Measurements from ENCODE around the gene NKAP. TPM values are rescaled to one million over a fixed set of nuclear protein-coding genes. Genes with fewer than 3 reads are reported as not detected.

The NKAP gene
- total RNA-seq, 4 donors from 2014 or later: 5.2 to 11.4 (median 9.7) TPM

GRCh38 chrX:119880552-119881437, 62.8 kb downstream of the NKAP start:
- H3K36me3 ChIP-seq: peaks cover 0 to 18% (median 0%) of the 10 kb centered on the region in 3 donors
- H3K4me1 ChIP-seq: no peaks in the 10 kb centered on the region
- H3K4me3 ChIP-seq: no peak overlapping the region
- 57 to 68% methylated on average over 10 to 11 of the region's 11 CpGs for WGBS, 2 donors
- TF ChIP-seq, protein P1, sequence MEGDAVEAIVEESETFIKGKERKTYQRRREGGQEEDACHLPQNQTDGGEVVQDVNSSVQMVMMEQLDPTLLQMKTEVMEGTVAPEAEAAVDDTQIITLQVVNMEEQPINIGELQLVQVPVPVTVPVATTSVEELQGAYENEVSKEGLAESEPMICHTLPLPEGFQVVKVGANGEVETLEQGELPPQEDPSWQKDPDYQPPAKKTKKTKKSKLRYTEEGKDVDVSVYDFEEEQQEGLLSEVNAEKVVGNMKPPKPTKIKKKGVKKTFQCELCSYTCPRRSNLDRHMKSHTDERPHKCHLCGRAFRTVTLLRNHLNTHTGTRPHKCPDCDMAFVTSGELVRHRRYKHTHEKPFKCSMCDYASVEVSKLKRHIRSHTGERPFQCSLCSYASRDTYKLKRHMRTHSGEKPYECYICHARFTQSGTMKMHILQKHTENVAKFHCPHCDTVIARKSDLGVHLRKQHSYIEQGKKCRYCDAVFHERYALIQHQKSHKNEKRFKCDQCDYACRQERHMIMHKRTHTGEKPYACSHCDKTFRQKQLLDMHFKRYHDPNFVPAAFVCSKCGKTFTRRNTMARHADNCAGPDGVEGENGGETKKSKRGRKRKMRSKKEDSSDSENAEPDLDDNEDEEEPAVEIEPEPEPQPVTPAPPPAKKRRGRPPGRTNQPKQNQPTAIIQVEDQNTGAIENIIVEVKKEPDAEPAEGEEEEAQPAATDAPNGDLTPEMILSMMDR (IDR thresholded peaks at IDR 0.05): peak; percentile 36 to 52 (median 41)
- no peak for TF ChIP-seq EP300 (IDR thresholded peaks at IDR 0.05)
- no peaks in the 10 kb centered on the region for H3K27me3 ChIP-seq
- H3K27ac ChIP-seq: no peak overlapping the region
- no peaks in the 10 kb centered on the region for H3K9me3 ChIP-seq
- peak in 1 of 2 donors; percentile 9 for DNase-seq (ENCODE audit: low spot score in 2 of 2)

DNA sequence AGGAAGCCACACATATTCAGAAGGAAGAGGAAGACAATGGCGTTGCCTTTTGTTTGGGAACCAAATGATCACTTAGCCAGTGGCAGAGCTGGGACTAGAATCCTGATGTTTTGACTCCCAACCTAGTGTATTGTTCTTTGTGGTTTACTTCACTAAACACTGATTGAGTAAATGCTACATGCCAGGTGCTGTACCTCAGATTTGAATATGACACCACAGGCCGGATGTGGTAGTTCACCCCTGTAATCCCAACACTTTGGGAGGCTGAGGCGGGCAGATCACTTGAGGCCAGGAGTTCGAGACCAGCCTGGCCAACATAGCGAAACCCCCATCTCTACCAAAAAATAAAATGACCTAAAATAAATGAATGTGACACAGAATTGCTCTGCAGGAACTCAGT, 63.5 kb downstream of the NKAP start:
- Histone ChIP-seq H3K27ac (no peak overlapping the region), H3K4me3 (no peak overlapping the region), H3K36me3 (peaks cover 0 to 24% (median 0%) of the 10 kb centered on the region in 3 donors), H3K9me3 (no peaks in the 10 kb centered on the region), H3K4me1 (no peaks in the 10 kb centered on the region), H3K27me3 (no peaks in the 10 kb centered on the region)
- DNase-seq (ENCODE audit: low spot score in 2 of 2): no peak
- 81 to 89% methylated on average over 4 to 5 of the region's 5 CpGs for WGBS, 2 donors
- TF ChIP-seq POLR2A (IDR thresholded peaks at IDR 0.05): no peak
- TF ChIP-seq, protein P1 (IDR thresholded peaks at IDR 0.05): no peak

- 59 to 75% methylated on average over 2 of the region's 2 CpGs for WGBS, 2 donors
- peaks cover 0 to 24% (median 0%) of the 10 kb centered on the region in 3 donors for H3K36me3 ChIP-seq
- no peak for DNase-seq (ENCODE audit: low spot score in 2 of 2)
- TF ChIP-seq EP300 (IDR thresholded peaks at IDR 0.05): no peak
- TF ChIP-seq POLR2A (IDR thresholded peaks at IDR 0.05): no peak
- TF ChIP-seq, protein P1 (IDR thresholded peaks at IDR 0.05): no peak
- H3K4me3 ChIP-seq: no peak overlapping the region
- H3K27me3 ChIP-seq: no peaks in the 10 kb centered on the region
- no peaks in the 10 kb centered on the region for H3K9me3 ChIP-seq
- H3K4me1 ChIP-seq: no peaks in the 10 kb centered on the region
- no peak overlapping the region for H3K27ac ChIP-seq
Observed at GRCh38 chrX:119878740-119879139, 64.8 kb downstream of the NKAP start.

DNA sequence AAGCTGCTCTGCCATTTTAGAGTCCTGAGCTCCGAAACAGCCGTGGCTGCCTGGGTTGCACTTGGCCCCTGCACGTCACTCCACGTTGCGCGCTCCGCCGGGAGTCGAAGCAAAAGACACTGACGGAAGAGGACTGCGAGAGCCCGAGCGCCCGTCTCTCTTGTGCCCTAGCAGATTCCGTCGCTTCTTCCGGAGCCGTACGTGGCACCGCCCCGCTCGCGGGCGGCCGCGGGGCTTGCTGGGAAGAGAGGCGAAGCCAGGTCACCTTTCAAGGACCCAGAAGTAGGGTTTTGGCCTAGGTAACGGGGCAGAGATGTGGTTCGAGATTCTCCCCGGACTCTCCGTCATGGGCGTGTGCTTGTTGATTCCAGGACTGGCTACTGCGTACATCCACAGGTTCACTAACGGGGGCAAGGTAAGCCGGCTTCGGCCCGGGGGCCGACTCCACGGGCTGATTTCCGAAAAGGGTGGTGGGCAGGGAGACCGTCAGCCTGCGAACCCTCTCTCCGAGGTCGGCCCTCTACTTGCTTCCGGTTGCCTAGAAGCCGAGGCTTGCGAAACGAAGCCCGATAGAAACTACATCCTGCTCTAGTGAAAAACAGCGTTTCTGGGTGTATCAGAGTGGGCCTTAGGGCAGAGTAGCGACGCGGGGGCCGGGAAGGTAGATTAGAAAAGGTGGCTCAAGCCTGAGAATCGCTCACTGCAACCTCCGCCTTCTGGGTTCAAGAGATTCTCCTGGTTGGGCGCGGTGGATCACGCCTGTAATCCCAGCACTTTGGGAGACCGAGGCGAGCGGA, 71.8 kb downstream of the NKAP start, which contains the start of the genes NDUFA1 and RNF113A:
TSS of gene NDUFA1 (plus strand) at position 234 of the 797 bp plus-strand sequence. CDS start at position 314, 80 bp downstream.
TSS of gene RNF113A (minus strand) at position 135 of the 797 bp plus-strand sequence. CDS start at position 15, 120 bp downstream.
- peaks cover 0 to 11% (median 0%) of the 10 kb centered on the region in 3 donors for H3K36me3 ChIP-seq
- TF ChIP-seq EP300 (IDR thresholded peaks at IDR 0.05) (peak in 1 of 2 donors; percentile 83), POLR2A (IDR thresholded peaks at IDR 0.05) (peak in 1 of 2 donors; percentile 56)
- TF ChIP-seq, protein P1 (IDR thresholded peaks at IDR 0.05): no peak
- 1 to 51% methylated on average over 27 to 57 of the region's 62 CpGs for WGBS, 2 donors

More for the DNA sequence above, 71.8 kb downstream of the NKAP start, which contains the start of the genes NDUFA1 and RNF113A:
- no peaks in the 10 kb centered on the region for H3K27me3 ChIP-seq
- H3K4me3 ChIP-seq: peak within 1 kb of the TSS; percentile 42 to 67 (median 64)
- no peaks in the 10 kb centered on the region for H3K9me3 ChIP-seq
- DNase-seq (ENCODE audit: low spot score in 2 of 2): peak; percentile 60 to 64
- peak within 1 kb of the TSS; percentile 44 to 96 (median 94) for H3K27ac ChIP-seq
- peaks cover 0 to 23% (median 0%) of the 10 kb centered on the region in 4 donors for H3K4me1 ChIP-seq

Data from tibial nerve (tissue), 4 donors.